ENCODE results near the gene SYCP3.

SYCP3 gene

GRCh38 chr12:101729842-101730241, 9.4 kb downstream of the SYCP3 start:
- H3K4me3 ChIP-seq (ENCODE audit: control insufficient read depth, low read depth, low read length): no peak overlapping the region
- DNase-seq (ENCODE audit: low read depth): no peak
- TF ChIP-seq CTCF (conservative IDR thresholded peaks at IDR 0.05; ENCODE audit: control insufficient read depth, insufficient read depth, low read depth, low read length): no peak

- H3K4me3 ChIP-seq (ENCODE audit: control insufficient read depth, low read depth, low read length): no peak overlapping the region
- DNase-seq (ENCODE audit: low read depth): no peak
- no peak for TF ChIP-seq CTCF (conservative IDR thresholded peaks at IDR 0.05; ENCODE audit: control insufficient read depth, insufficient read depth, low read depth, low read length)
These were observed 12.2 kb downstream of the SYCP3 start for GRCh38 chr12:101727098-101727497.

- TF ChIP-seq CTCF (conservative IDR thresholded peaks at IDR 0.05; ENCODE audit: control insufficient read depth, insufficient read depth, low read depth, low read length): no peak
- no peak overlapping the region for H3K4me3 ChIP-seq (ENCODE audit: control insufficient read depth, low read depth, low read length)
- DNase-seq (ENCODE audit: low read depth): no peak
These were observed 16.9 kb downstream of the SYCP3 start for GRCh38 chr12:101722392-101722791.

- no peak for DNase-seq (ENCODE audit: low read depth)
- no peak overlapping the region for H3K4me3 ChIP-seq (ENCODE audit: control insufficient read depth, low read depth, low read length)
- no peak for TF ChIP-seq CTCF (conservative IDR thresholded peaks at IDR 0.05; ENCODE audit: control insufficient read depth, insufficient read depth, low read depth, low read length)
These were observed 19.1 kb downstream of the SYCP3 start for GRCh38 chr12:101720118-101720517.

- DNase-seq (ENCODE audit: low read depth): peak; percentile 48
- no peak for TF ChIP-seq CTCF (conservative IDR thresholded peaks at IDR 0.05; ENCODE audit: control insufficient read depth, insufficient read depth, low read depth, low read length)
- no peak overlapping the region for H3K4me3 ChIP-seq (ENCODE audit: control insufficient read depth, low read depth, low read length)
These were observed 19.7 kb downstream of the SYCP3 start for GRCh38 chr12:101719566-101719965.

- DNase-seq (ENCODE audit: low read depth): no peak
- no peak overlapping the region for H3K4me3 ChIP-seq (ENCODE audit: control insufficient read depth, low read depth, low read length)
- no peak for TF ChIP-seq CTCF (conservative IDR thresholded peaks at IDR 0.05; ENCODE audit: control insufficient read depth, insufficient read depth, low read depth, low read length)
These were observed 24.3 kb downstream of the SYCP3 start for GRCh38 chr12:101714877-101715444.

GRCh38 chr12:101713930-101714329, 25.3 kb downstream of the SYCP3 start:
- no peak for TF ChIP-seq CTCF (conservative IDR thresholded peaks at IDR 0.05; ENCODE audit: control insufficient read depth, insufficient read depth, low read depth, low read length)
- DNase-seq (ENCODE audit: low read depth): no peak
- no peak overlapping the region for H3K4me3 ChIP-seq (ENCODE audit: control insufficient read depth, low read depth, low read length)

Data from fibroblast of mammary gland (primary cell).